Pancreas (tissue), 10 donors: ENCODE measurements around the gene MARCHF6. TPM values are rescaled to one million over a fixed set of nuclear protein-coding genes. Genes with fewer than 3 reads are reported as not detected.
"Not testable (repeated sequence)": the region's sequence is repeated elsewhere in the genome, so short reads cannot be mapped to it uniquely, and the experiment has no call there.

Experiments
- ATAC-seq, 4 donors: fragments of 200-7000 bp; cut with Tn5 transposase; one replicate each; pipeline versions ENCODE4 v1.8.0 to v1.9.1; 2020; ENCODE audit warnings: mild to moderate bottlenecking in 4 of 4, moderate library complexity in 4 of 4
- DNase-seq, 6 donors: peaks; one replicate each; pipeline ENCODE4 v3.0.0-alpha.2; 2020
- FAIRE-seq: peaks from 2 replicates; lab custom pipeline; 2012; peaks lifted over from hg19 to GRCh38; lab: Jason Lieb, UNC
- H3K27ac ChIP-seq, 4 donors: fragments of 200-600 bp; sonication (generic); 1 replicate in 3 of 4; 2 replicates in 1 of 4; pipeline versions ENCODE4 v1.5.0 to v1.8.0; 2020
- H3K27me3 ChIP-seq, 4 donors: fragments of 200-600 bp; one replicate each; pipeline ENCODE4 v1.8.0; 2021
- H3K36me3 ChIP-seq, 3 donors: fragments of 200-600 bp; sonication (generic) in 1 of 3; one replicate each; pipeline versions ENCODE4 v1.5.0 to v1.8.0; 2020 to 2021
- H3K4me1 ChIP-seq, 3 donors: fragments of 200-600 bp; one replicate each; pipeline ENCODE4 v1.8.0; 2021
- H3K4me3 ChIP-seq, 4 donors: fragments of 200-600 bp; sonication (generic) in 2 of 4; one replicate each; pipeline versions ENCODE4 v1.5.0 to v1.8.0; 2020 to 2021
- H3K9me3 ChIP-seq, 4 donors: fragments of 200-600 bp; one replicate each; pipeline ENCODE4 v1.8.0; 2021
- CTCF ChIP-seq, 4 donors: fragments of 200-600 bp; sonication (generic) in 3 of 4; IDR thresholded peaks; one replicate each; pipeline versions ENCODE4 v1.5.0 to v1.8.0; 2021; ENCODE audit warnings: antibody characterized with exemption in 4 of 4
- WGBS, 2 donors: extraction: QIAGEN DNeasy Blood & Tissue Kit; methylation state at CpG; one replicate each; pipeline ENCODE4 v1.1.7; 2013; 5-methylcytosine and 5-hydroxymethylcytosine counted together
- intact Hi-C, 3 donors: fragments of 100-400 bp; cut with DNase I; formaldehyde crosslinking; loops; one replicate each; pipeline versions ENCODE4 v1.11.1 to v1.14.2; 2022
- polyA plus RNA-seq, 2 donors: library from polyadenylated mRNA; stranded (reverse); fragments of 200-250 nt; gene quantifications; one replicate each; pipeline ENCODE4 v1.2.3, GENCODE V29; 2013
- total RNA-seq, 6 donors: library from RNA; stranded (reverse); fragmentation: NEBNext Ultra II Directional in 4 of 6; extraction: Animal tissue kit (Norgen Biotek cat#: 25700) in 4 of 6; gene quantifications; one replicate each; pipeline versions ENCODE4 v1.2.1 to v1.2.4, GENCODE V29; 2021 to 2023
- donor health status: healthy with polysubstance abuse.
- donor health status: DM: no; HTN: no; CAD: no; lungs with moderate emphysema.
- donor health status: DM: no; HTN: no; CAD: no.
- donor health status: control.
- donor health status: control.
- donor health status: Bipolar disorder and iron deficiency.
- donor health status: DM: yes; HTN: yes; CAD: no.
- donor health status: DM: no; HTN: no; CAD: no.
- donor health status: DM: no; HTN: no; CAD: no.
- donor health status: DM: yes; HTN: yes; CAD: no.

The MARCHF6 gene
- total and polyA plus RNA-seq, 8 donors, result 68.5 to 105 (median 82.8) TPM

DNA sequence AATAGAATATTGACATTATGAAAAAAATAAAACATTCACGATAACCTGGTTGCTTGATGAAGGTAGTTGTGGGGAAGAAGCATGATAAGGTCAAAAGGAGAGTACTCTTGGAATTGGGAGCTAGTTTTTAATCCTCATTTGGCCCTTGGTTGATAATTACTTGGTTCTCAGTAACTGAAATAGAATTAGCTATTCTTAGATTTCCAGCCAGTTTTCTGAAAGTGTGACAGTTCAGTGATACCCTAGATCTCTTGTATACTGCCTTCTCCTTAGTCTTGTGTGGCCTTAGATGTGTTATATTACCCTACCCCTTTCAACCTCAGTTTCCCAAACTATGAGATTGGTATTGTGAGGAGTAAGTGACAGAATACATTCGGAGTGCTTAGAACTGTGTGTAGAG is 17.4 kb downstream of the MARCHF6 start:
- Histone ChIP-seq H3K4me1 (peaks cover 21 to 60% (median 42%) of the 10 kb centered on the region in 3 donors), H3K27ac (no peak overlapping the region), H3K27me3 (no peaks in the 10 kb centered on the region), H3K9me3 (no peaks in the 10 kb centered on the region), H3K4me3 (no peak overlapping the region), H3K36me3 (no peaks in the 10 kb centered on the region)
- intact Hi-C loops, result no loop called here
- DNase-seq (no peak), ATAC-seq (no peak), FAIRE-seq (no peak)
- TF ChIP-seq CTCF (IDR thresholded peaks at IDR 0.05), result no peak
- 65 to 69% methylated on average over 2 of the region's 2 CpGs for WGBS, 2 donors

DNA sequence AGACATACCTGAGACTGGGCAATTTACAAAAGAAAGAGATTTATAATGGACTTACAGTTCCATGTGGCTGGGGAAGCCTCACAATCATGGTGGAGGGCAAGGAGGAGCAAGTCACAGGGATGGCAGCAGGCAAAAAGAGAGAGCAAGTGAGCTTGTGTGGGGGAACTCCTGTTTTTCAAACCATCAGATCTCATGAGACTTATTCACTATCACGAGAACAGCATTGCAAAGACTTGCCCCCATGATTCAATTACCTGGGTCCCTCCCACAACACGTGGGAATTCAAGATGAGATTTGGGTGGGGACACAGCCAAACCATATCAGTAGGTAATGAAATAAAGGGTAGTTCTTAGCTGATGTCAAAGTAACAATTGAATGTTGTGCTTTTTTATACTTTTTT is 17.9 kb downstream of the MARCHF6 start:
- H3K27ac ChIP-seq, result not testable (repeated sequence)

GRCh38 chr5:10372726-10373709 is 19.5 kb downstream of the MARCHF6 start:
- no peaks in the 10 kb centered on the region for H3K9me3 ChIP-seq

More for the DNA sequence above, 17.9 kb downstream of the MARCHF6 start:
- H3K36me3 ChIP-seq, DNase-seq, ATAC-seq, FAIRE-seq, intact Hi-C loops, H3K9me3 ChIP-seq, H3K27me3 ChIP-seq, H3K4me3 ChIP-seq: not testable (repeated sequence)
- H3K4me1 ChIP-seq, result peaks cover 17 to 55% (median 38%) of the 10 kb centered on the region in 3 donors
- whole genome bisulfite sequencing, 2 donors, result 64 to 69% methylated on average over 2 of the region's 2 CpGs

GRCh38 chr5:10374046-10375022 is 20.8 kb downstream of the MARCHF6 start:
- no peak for DNase-seq
- H3K36me3 ChIP-seq, result peaks cover 0 to 5% (median 0%) of the 10 kb centered on the region in 3 donors
- no peak for TF ChIP-seq CTCF (IDR thresholded peaks at IDR 0.05)
- H3K27me3 ChIP-seq, result no peaks in the 10 kb centered on the region
- peaks cover 20 to 47% (median 29%) of the 10 kb centered on the region in 3 donors for H3K4me1 ChIP-seq
- FAIRE-seq, result no peak
- intact Hi-C loops, result no loop called here
- peak in 3 of 4 donors; percentile 28 to 65 (median 42) for ATAC-seq
- no peak overlapping the region for H3K4me3 ChIP-seq
- no peak overlapping the region for H3K27ac ChIP-seq
- no peaks in the 10 kb centered on the region for H3K9me3 ChIP-seq
- 57 to 58% methylated on average over 10 to 11 of the region's 11 CpGs for WGBS, 2 donors

More at GRCh38 chr5:10372726-10373709, 19.5 kb downstream of the MARCHF6 start:
- H3K4me3 ChIP-seq, result no peak overlapping the region
- H3K36me3 ChIP-seq, result no peaks in the 10 kb centered on the region
- H3K4me1 ChIP-seq, result peaks cover 20 to 42% (median 29%) of the 10 kb centered on the region in 3 donors
- intact Hi-C loops, result no loop called here
- ATAC-seq (peak in 2 of 4 donors; percentile 6 to 34), FAIRE-seq (no peak), DNase-seq (no peak)
- no peak overlapping the region for H3K27ac ChIP-seq
- WGBS, 2 donors, result 89 to 93% methylated on average over 8 of the region's 8 CpGs
- TF ChIP-seq CTCF (IDR thresholded peaks at IDR 0.05), result no peak
- H3K27me3 ChIP-seq, result no peaks in the 10 kb centered on the region

GRCh38 chr5:10375146-10375545 is 21.7 kb downstream of the MARCHF6 start:
- H3K27me3 ChIP-seq, H3K27ac ChIP-seq, ATAC-seq, DNase-seq, intact Hi-C loops, H3K4me3 ChIP-seq, FAIRE-seq, H3K36me3 ChIP-seq, H3K9me3 ChIP-seq: not testable (repeated sequence)
- H3K4me1 ChIP-seq, result peaks cover 20 to 47% (median 29%) of the 10 kb centered on the region in 3 donors
- 97 to 98% methylated on average over 16 to 29 of the region's 29 CpGs for WGBS, 2 donors
